Activated CD4-positive, alpha-beta T cell treated with anti-CD3 and anti-CD28 coated beads for 36 hours (primary cell): Measurements from ENCODE around the gene PADI1. TPM values are rescaled to one million over a fixed set of nuclear protein-coding genes. Genes with fewer than 3 reads are reported as not detected.
"Not testable (repeated sequence)": the region's sequence is repeated elsewhere in the genome, so short reads cannot be mapped to it uniquely, and the experiment has no call there.

Source experiments
- ATAC-seq: fragments of 200-7000 bp; cut with Tn5 transposase; one replicate; pipeline ENCODE4 v1.10.0; 2021; ENCODE audit warnings: mild to moderate bottlenecking, moderate library complexity
- CTCF ChIA-PET: fragments of 350-600 bp; sonication (Branson Sonifier 250); formaldehyde crosslinking; loops from one replicate; lab custom pipeline; 2021; ENCODE audit warnings: antibody characterized with exemption; lab: Charles Lee
- POLR2A ChIA-PET: fragments of 350-600 bp; sonication (Branson Sonifier 250); formaldehyde crosslinking; loops from one replicate; lab custom pipeline; 2021; ENCODE audit warnings: antibody characterized with exemption, inconsistent platforms; lab: Charles Lee
- DNase-seq: peaks from one replicate; pipeline ENCODE4 v3.0.0-alpha.2; 2020
- H3K27ac Mint-ChIP-seq: one replicate; pipeline ENCODE4 v1.8.0; 2021; ENCODE audit warnings: mixed read lengths
- H3K27me3 Mint-ChIP-seq: one replicate; pipeline ENCODE4 v1.8.0; 2021; ENCODE audit warnings: mixed read lengths
- H3K36me3 Mint-ChIP-seq: one replicate; pipeline ENCODE4 v1.8.0; 2021; ENCODE audit warnings: low read depth, mixed read lengths
- H3K4me1 Mint-ChIP-seq: one replicate; pipeline ENCODE4 v1.8.0; 2021; ENCODE audit warnings: mixed read lengths
- H3K4me3 Mint-ChIP-seq: one replicate; pipeline ENCODE4 v1.8.0; 2021; ENCODE audit warnings: mild to moderate bottlenecking, moderate library complexity, mixed read lengths
- H3K9me3 Mint-ChIP-seq: one replicate; pipeline ENCODE4 v1.8.0; 2021; ENCODE audit warnings: low read depth, mixed read lengths
- intact Hi-C, 2 experiments: fragments of 100-400 bp; cut with DNase I in 1 of 2; cut with micrococcal nuclease in 1 of 2; formaldehyde crosslinking; loops; one replicate each; pipeline versions ENCODE4 v1.14.2 to v1.15.1; 2022 to 2024; cut with DNase I, micrococcal nuclease
- total RNA-seq, 2 experiments: library from RNA; stranded (reverse); gene quantifications; one replicate each; pipeline ENCODE4 v1.2.3, GENCODE V29; 2021

The PADI1 gene
- total RNA-seq, 2 experiments from 2014 or later: not detected

DNA sequence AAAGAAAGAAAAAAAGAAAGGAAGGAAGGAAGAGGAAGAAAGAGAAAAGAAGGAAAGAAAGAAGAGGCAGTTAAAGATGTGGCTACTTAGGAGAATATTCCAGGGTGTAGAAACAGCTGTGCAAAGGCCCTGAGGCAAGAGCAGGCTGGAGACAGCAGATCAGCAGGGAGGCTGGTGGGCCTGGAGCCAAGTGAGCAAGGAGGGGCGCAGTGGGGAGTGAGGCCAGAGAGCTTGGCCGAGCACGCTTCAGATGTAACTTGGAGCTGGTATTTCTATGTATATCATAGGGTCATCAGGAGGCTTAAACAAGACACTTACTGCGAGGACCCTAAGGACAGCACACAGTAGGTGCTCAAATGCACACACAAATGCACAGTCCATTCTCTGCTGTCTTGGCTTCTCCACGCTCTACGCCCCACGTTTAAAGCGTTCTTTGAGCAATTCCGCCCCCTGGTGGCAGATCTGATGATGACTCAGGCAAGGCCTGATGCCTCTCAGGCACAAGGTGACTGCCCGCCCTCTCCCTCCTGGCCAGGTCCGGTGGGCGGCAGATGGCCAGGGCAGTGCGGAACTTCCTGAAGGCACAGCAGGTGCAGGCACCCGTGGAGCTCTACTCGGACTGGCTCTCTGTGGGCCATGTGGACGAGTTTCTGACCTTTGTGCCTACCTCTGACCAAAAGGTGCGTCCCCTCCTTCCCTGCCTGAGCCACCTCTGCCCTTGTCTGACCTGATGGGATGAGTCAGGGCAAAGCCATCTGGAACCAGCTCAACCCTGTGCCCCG, 32.0 kb downstream of the PADI1 start:
- H3K4me1 Mint-ChIP-seq: no peaks in the 10 kb centered on the region
- H3K9me3 Mint-ChIP-seq: no peaks in the 10 kb centered on the region
- peak; percentile 84 for ATAC-seq
- no peak overlapping the region for H3K4me3 Mint-ChIP-seq
- ChIA-PET POLR2A (no interaction called here), CTCF (interaction anchor here (0.6 to 8.5 kb wide), 20 partner anchors 9 to 133 kb away, joined by 3 to 103 read pairs (median 4); partner anchors contain the start of gene PADI3)
- peaks cover 2% of the 10 kb centered on the region for H3K27me3 Mint-ChIP-seq
- H3K36me3 Mint-ChIP-seq: no peaks in the 10 kb centered on the region
- no peak overlapping the region for H3K27ac Mint-ChIP-seq
- peak; percentile 94 for DNase-seq
- intact Hi-C loops: loop anchor here (1.0 to 5.0 kb wide), 4 partner anchors 112 to 285 kb away; no protein-coding TSS in a partner anchor

DNA sequence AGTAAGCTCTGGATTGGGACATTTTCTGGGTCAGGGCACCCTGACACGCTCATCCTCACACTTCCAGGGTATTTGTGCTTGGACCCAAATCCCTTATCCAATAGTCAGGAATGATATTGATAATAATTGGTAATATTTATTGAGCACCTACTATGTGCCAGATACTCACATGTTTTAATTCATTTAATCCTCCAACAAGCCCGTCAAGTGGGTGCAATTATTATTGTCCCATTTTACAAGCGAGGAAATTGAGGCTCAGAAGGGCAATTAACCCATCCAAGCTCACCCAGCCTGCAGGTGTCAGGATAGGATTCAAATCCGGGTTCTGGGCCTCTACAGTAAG, 32.6 kb downstream of the PADI1 start:
- no peaks in the 10 kb centered on the region for H3K36me3 Mint-ChIP-seq
- no peak overlapping the region for H3K4me3 Mint-ChIP-seq
- H3K4me1 Mint-ChIP-seq: no peaks in the 10 kb centered on the region
- no peak overlapping the region for H3K27ac Mint-ChIP-seq
- POLR2A ChIA-PET: no interaction called here
- H3K27me3 Mint-ChIP-seq: peaks cover 2% of the 10 kb centered on the region
- intact Hi-C loops: loop anchor here (1.0 to 5.0 kb wide), 4 partner anchors 112 to 285 kb away; no protein-coding TSS in a partner anchor
- DNase-seq: no peak
- H3K9me3 Mint-ChIP-seq: no peaks in the 10 kb centered on the region
- ATAC-seq: no peak
- CTCF ChIA-PET: interaction anchor here (0.9 to 8.5 kb wide), 10 partner anchors 9 to 116 kb away, joined by 3 to 103 read pairs (median 8); partner anchors contain the start of gene PADI3

DNA sequence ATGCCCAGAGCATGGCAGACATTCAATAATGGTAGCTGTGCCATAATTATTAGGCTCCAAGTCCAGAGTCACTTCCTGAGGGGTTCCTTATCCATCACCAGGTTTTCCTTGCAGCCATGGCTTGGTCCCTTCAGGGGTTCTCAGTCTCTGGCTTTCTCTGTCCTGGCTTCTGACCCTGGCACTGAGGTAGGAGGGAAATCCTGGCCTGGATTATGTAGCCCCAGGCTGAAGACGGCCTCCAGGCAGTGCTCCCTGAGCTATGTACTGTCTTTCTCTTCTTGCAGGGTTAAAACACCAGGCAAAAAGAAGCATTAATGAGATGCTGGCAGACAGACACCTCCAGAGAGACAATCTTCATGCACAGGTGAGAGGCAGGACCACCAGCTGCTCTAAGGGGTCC, 34.5 kb downstream of the PADI1 start:
- peak; percentile 77 for ATAC-seq
- Mint-ChIP-seq H3K4me1 (no peaks in the 10 kb centered on the region), H3K27ac (no peak overlapping the region), H3K36me3 (no peaks in the 10 kb centered on the region), H3K27me3 (peaks cover 2% of the 10 kb centered on the region), H3K4me3 (no peak overlapping the region), H3K9me3 (no peaks in the 10 kb centered on the region)
- intact Hi-C loops: loop anchor here (5.0 kb wide), 2 partner anchors 182 to 287 kb away; no protein-coding TSS in a partner anchor
- ChIA-PET POLR2A (no interaction called here), CTCF (interaction anchor here (0.6 to 8.5 kb wide), 5 partner anchors 32 to 125 kb away, joined by 3 to 103 read pairs (median 3); no protein-coding TSS in a partner anchor)
- DNase-seq: peak; percentile 53

DNA sequence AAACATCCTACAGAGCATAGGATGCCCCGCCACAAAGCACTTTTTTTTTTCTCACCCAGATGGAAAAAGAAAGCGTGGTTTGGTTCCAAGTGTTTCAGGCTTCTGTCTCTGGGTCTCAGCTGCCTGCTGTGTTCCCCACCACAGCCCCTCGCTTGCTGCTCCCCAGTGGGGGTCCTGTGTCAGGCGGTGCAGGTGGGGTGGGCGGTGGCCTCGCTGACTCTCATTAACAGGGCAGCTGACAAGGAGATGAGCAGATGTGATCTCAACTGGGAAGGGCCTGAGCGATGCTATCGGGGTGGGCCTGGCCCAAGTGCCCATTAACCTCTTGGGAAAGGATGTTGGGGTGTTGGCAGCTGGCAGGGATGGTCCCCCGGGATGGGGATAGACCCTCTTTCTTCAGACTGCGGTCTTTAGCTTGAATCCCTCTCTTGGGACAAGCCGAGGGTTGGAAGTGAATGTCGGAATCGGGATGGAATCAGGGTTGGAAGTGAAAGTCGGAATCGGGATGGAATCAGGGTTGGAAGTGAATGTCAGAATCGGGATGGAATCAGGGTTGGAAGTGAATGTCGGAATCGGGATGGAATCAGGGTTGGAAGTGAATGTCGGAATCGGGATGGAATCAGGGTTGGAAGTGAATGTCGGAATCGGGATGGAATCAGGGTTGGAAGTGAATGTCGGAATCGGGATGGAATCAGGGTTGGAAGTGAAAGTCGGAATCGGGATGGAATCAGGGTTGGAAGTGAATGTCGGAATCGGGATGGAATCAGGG, 36.3 kb downstream of the PADI1 start:
- not testable (repeated sequence) for DNase-seq

DNA sequence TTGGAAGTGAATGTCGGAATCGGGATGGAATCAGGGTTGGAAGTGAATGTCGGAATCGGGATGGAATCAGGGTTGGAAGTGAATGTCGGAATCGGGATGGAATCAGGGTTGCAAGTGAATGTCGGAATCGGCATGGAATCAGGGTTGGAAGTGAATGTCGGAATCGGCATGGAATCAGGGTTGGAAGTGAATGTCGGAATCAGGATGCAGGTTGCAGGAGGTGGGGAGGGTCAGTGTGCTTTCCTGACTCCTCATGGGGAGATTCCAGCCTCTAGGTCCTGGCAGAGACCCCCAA, 36.8 kb downstream of the PADI1 start:
- H3K36me3 Mint-ChIP-seq, DNase-seq, intact Hi-C loops, H3K4me1 Mint-ChIP-seq, ATAC-seq, H3K9me3 Mint-ChIP-seq, H3K27me3 Mint-ChIP-seq, H3K4me3 Mint-ChIP-seq, POLR2A ChIA-PET, H3K27ac Mint-ChIP-seq: not testable (repeated sequence)
- CTCF ChIA-PET: interaction anchor here (1.0 kb wide), 1 partner anchor 121 kb away, joined by 3 read pairs; no protein-coding TSS in a partner anchor

More for the DNA sequence above, 36.3 kb downstream of the PADI1 start:
- H3K9me3 Mint-ChIP-seq, POLR2A ChIA-PET, H3K4me1 Mint-ChIP-seq, intact Hi-C loops, H3K27ac Mint-ChIP-seq, ATAC-seq, H3K27me3 Mint-ChIP-seq, H3K36me3 Mint-ChIP-seq, H3K4me3 Mint-ChIP-seq: not testable (repeated sequence)
- CTCF ChIA-PET: interaction anchor here (8.5 kb wide), 1 partner anchor 115 kb away, joined by 103 read pairs; no protein-coding TSS in a partner anchor

DNA sequence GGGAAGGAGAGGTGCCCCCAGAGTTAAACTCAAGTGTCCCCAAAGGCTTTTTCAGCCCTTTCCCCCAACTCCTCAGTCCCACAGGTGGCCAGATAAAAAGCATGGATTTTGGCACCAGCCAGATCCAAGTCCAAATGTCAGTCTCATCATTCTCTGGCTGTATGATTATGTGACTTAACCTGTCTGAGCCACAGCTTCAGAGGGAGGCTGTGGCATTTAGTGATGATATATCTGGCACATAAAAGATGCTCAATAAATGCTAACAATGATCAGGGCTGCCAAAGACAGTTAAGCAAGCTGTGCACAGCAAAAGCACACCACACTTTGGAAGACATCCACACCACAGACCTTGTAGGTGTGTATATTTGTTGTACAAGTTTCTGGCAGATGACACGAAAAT, 38.3 kb downstream of the PADI1 start:
- ChIA-PET POLR2A (no interaction called here), CTCF (no interaction called here)
- intact Hi-C loops: no loop called here
- H3K27ac Mint-ChIP-seq: no peak overlapping the region
- no peak overlapping the region for H3K4me3 Mint-ChIP-seq
- H3K27me3 Mint-ChIP-seq: peaks cover 2% of the 10 kb centered on the region
- no peaks in the 10 kb centered on the region for H3K36me3 Mint-ChIP-seq
- H3K4me1 Mint-ChIP-seq: no peaks in the 10 kb centered on the region
- DNase-seq: no peak
- no peak for ATAC-seq
- H3K9me3 Mint-ChIP-seq: no peaks in the 10 kb centered on the region

DNA sequence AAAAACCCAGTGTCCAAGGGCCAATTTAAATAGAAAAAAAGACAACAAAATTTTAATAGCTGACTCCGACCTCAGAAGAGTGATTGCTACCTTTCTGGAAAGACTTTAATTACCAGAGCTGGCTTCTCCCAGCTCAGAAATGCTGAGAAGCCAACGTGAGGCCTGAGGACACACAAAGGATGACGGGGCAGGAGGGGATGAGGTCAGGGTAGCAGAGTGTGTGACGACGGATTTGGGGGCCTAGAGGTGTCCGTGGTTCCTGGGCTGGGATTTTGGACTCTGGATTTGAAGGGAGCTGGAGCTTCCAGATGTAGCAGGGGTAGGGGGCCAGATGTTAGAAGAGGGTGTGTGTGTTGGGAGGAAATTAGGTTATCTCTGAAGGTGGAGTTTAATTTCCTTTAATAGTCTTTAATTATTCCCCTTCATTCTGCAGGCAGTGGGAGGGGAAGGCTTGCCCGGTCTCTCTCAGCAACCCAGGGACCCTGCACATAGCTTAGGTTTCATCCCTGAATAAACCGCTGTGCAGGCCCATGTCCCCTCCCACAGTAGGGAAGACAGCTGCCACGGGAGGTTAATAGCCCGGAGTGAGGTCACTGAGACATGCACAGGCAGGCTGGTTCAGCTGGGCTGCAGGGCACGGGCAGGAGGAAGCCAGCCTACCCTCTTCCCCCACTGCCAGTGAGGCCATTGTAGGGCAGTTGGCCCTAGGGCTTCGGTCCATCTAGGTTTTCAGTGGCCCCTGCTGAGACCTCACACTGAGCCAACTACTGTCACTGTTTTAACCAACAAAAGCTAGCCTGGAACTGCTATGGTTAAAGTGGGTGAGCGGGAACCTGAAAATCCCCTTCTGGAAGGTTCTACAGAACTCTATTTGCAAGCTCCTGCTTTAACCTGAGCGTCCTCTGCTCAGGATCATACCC, 40.2 kb downstream of the PADI1 start:
- no peak overlapping the region for H3K4me3 Mint-ChIP-seq
- ATAC-seq (no peak), DNase-seq (no peak)
- peaks cover 2% of the 10 kb centered on the region for H3K27me3 Mint-ChIP-seq
- ChIA-PET CTCF (interaction anchor here (0.9 to 2.2 kb wide), 4 partner anchors 7 to 170 kb away, joined by 3 to 10 read pairs (median 4); no protein-coding TSS in a partner anchor), POLR2A (interaction anchor here (0.6 kb wide), 1 partner anchor 35 kb away, joined by 4 read pairs; no protein-coding TSS in a partner anchor)
- no peaks in the 10 kb centered on the region for H3K4me1 Mint-ChIP-seq
- H3K36me3 Mint-ChIP-seq: no peaks in the 10 kb centered on the region
- H3K9me3 Mint-ChIP-seq: no peaks in the 10 kb centered on the region
- H3K27ac Mint-ChIP-seq: no peak overlapping the region
- intact Hi-C loops: no loop called here

DNA sequence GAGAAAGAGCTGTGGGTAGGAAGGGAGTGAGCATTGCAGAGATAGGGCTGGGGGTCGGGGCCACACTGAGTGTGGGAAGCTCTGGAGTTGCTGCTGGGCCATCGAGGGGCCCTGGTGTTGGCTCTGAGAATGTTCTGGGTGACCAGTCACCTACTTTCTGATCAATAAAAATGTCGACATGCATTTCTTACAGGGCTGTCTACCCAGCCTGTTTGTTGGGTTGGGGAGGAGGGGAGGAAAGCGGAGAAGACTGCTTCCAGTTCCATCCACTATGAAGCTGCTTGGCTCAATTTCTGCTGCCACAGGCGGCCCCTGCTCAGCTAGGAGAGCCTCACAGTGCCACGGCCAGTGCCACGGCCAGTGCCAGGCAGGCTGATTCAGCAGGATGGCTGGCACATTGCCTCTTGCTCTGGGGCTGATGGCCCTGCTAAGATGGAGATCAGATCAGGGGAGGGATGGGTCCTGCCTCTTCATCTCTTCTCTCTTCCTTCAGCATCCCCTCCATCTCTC, 40.9 kb downstream of the PADI1 start:
- H3K27me3 Mint-ChIP-seq: peaks cover 5% of the 10 kb centered on the region
- no peaks in the 10 kb centered on the region for H3K4me1 Mint-ChIP-seq

DNA sequence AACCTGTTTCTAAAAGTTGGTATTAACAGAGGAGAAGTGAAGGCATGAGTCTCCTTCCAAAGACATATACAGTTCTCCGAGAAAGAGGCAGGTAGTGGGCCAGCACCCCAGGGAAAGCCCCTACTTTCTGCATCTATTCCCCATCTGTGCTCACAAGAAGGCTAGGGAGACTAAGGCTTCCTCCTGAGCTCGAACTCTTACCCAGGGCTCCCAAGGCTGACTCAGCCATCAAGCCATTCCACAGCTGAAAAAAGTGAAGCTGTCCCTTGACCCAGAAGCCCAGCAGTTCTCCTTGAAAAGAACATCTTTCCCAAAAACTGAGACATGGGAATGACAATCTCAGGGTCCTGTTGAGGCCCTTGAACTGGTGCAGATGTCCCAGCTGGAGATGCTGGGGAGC, 42.0 kb downstream of the PADI1 start:
- POLR2A ChIA-PET: no interaction called here
- Mint-ChIP-seq H3K4me3 (no peak overlapping the region), H3K36me3 (no peaks in the 10 kb centered on the region), H3K27me3 (peaks cover 3% of the 10 kb centered on the region), H3K27ac (no peak overlapping the region), H3K4me1 (no peaks in the 10 kb centered on the region), H3K9me3 (no peaks in the 10 kb centered on the region)
- DNase-seq (no peak), ATAC-seq (no peak)
- CTCF ChIA-PET: interaction anchor here (0.6 to 2.2 kb wide), 5 partner anchors 9 to 122 kb away, joined by 3 to 10 read pairs (median 5); no protein-coding TSS in a partner anchor
- intact Hi-C loops: no loop called here

More for the DNA sequence above, 40.9 kb downstream of the PADI1 start:
- POLR2A ChIA-PET: no interaction called here
- CTCF ChIA-PET: interaction anchor here (0.7 to 2.2 kb wide), 5 partner anchors 8 to 202 kb away, joined by 3 to 10 read pairs (median 4); no protein-coding TSS in a partner anchor
- no peak for ATAC-seq
- no peak overlapping the region for H3K4me3 Mint-ChIP-seq
- no peaks in the 10 kb centered on the region for H3K9me3 Mint-ChIP-seq
- H3K27ac Mint-ChIP-seq: no peak overlapping the region
- H3K36me3 Mint-ChIP-seq: no peaks in the 10 kb centered on the region
- no peak for DNase-seq
- intact Hi-C loops: no loop called here

DNA sequence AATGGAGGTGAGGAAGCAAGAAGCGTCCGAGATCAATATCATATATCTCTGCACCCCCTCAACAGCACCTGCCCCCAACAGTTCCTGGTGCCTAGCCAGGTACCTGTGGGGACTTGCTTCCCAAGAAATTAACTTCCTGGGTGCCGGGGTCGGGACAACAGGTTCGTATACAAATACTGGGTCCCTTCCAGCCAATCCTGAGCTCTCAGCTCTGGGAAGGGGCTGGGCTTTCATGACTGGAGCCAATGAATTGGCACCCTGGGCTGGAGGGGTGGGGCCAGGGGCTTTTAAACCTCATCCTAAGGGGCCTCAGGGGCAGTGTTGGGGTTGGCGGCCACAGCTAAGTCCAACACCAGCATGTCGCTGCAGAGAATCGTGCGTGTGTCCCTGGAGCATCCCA, 43.9 kb downstream of the PADI1 start, which contains the start of gene PADI3:
TSS of gene PADI3 (plus strand) at position 318 of the 400 bp plus-strand sequence. CDS start at position 358, 40 bp downstream.
- no peaks in the 10 kb centered on the region for H3K36me3 Mint-ChIP-seq
- intact Hi-C loops: no loop called here
- CTCF ChIA-PET: interaction anchor here (0.7 to 1.6 kb wide), 3 partner anchors 11 to 89 kb away, joined by 4 to 9 read pairs (median 4); no protein-coding TSS in a partner anchor
- no peak within 1 kb of the TSS for H3K4me3 Mint-ChIP-seq
- H3K9me3 Mint-ChIP-seq: no peaks in the 10 kb centered on the region
- ATAC-seq: no peak
- DNase-seq: no peak
- POLR2A ChIA-PET: no interaction called here
- peaks cover 3% of the 10 kb centered on the region for H3K27me3 Mint-ChIP-seq
- H3K27ac Mint-ChIP-seq: no peak within 1 kb of the TSS
- H3K4me1 Mint-ChIP-seq: no peaks in the 10 kb centered on the region
